Suprapubic skin (tissue), 3 donors: ENCODE data around the gene BIRC2.

Experiments used
- EP300 ChIP-seq: sonication (generic); formaldehyde crosslinking; IDR thresholded peaks from one replicate; pipeline ENCODE4 v1.6.1; 2017; ENCODE audit warnings: antibody characterized with exemption
- TF ChIP-seq, protein P1 (sequence below), 2 donors: fragments of 200-600 bp in 1 of 2; fragments of 450-650 bp in 1 of 2; sonication (generic) in 1 of 2; IDR thresholded peaks; one replicate each; pipeline ENCODE4 v1.5.1; 2016 to 2019; ENCODE audit warnings: antibody characterized with exemption in 2 of 2, mild to moderate bottlenecking in 1 of 2, moderate library complexity in 1 of 2

DNA sequence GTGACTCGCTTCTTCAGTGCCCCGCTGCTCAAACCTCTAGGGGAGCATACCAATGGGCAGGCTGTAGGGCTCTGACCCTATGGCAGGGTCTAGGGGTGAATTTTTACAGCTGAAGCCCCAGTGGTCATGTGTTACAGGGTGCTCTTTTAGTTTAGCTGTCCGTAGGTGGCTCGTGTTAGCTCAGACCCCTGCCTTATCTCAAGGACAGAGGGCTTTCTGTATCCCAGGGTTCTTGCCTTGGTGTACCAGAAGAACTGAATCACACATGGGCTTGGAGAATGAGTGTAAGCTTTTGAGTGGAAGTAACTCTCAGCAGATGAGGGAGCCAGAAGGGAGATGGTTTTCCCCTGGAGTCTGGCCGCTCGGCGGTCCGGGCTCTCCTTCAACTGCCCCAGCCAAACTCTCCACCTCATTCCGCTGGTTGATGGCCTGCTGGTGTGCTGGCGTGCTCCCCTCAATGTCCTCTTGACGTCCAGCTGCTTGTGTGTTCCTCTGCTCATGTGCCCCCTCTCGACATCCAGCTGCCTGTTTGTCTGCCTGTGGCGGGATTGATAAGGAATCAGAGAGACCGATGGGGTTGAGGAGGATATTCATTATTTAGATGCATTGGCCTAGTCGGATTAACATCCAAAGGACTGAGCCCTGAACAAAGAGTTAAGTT, 37.5 kb downstream of the BIRC2 start:
- TF ChIP-seq, protein P1, sequence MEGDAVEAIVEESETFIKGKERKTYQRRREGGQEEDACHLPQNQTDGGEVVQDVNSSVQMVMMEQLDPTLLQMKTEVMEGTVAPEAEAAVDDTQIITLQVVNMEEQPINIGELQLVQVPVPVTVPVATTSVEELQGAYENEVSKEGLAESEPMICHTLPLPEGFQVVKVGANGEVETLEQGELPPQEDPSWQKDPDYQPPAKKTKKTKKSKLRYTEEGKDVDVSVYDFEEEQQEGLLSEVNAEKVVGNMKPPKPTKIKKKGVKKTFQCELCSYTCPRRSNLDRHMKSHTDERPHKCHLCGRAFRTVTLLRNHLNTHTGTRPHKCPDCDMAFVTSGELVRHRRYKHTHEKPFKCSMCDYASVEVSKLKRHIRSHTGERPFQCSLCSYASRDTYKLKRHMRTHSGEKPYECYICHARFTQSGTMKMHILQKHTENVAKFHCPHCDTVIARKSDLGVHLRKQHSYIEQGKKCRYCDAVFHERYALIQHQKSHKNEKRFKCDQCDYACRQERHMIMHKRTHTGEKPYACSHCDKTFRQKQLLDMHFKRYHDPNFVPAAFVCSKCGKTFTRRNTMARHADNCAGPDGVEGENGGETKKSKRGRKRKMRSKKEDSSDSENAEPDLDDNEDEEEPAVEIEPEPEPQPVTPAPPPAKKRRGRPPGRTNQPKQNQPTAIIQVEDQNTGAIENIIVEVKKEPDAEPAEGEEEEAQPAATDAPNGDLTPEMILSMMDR (IDR thresholded peaks at IDR 0.05) = no peak
- TF ChIP-seq EP300 = no peak
